Activated naive CD8-positive, alpha-beta T cell treated with anti-CD3 and anti-CD28 coated beads, Interleukin-2, amount 50 U/mL, for 16 hours (primary cell): ENCODE results near the gene NAV2.
"Not testable (repeated sequence)": the region's sequence is repeated elsewhere in the genome, so short reads cannot be mapped to it uniquely, and the experiment has no call there.

Experiments
- DNase-seq: peaks from one replicate; pipeline ENCODE4 v3.0.0-alpha.2; 2020; ENCODE audit warnings: low read depth, low spot score

Gene NAV2

DNA sequence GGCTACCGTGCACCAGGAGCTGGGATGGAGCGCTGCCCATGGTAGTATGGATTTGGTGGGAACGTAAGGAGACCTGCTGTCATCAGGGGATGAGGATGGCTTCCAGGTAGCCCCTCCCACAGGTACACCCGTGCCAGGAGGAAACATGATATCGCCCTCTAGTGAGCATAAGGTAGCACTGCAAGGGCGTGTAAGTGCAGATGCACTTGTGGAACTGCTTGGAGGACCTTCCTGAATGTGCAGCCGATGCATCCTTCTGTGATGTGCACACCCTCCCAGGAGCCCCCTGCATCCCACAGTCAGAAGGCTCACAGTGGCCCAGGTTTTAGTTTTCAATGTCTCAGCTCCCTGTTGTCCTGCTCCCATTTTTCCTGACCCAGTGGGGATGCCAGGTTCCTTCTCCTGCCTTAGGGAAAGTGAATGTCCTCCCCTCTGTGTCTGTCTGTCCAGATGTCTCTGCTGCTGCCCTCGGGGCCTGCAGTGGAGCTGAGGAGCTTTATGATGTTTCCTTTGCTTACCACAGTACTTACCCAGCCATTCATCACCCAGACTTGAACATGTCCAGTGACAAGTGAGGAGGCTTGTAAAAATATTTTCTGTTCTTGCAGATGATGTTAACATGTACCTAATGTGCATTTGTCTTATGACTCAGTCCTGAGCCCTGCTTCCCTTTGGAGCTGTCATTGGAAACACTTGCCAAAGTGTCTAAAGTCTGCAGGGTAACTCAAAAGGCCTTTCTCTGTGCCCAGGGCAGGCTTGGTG lies 398.5 kb downstream of the NAV2 start:
- DNase-seq = no peak

DNA sequence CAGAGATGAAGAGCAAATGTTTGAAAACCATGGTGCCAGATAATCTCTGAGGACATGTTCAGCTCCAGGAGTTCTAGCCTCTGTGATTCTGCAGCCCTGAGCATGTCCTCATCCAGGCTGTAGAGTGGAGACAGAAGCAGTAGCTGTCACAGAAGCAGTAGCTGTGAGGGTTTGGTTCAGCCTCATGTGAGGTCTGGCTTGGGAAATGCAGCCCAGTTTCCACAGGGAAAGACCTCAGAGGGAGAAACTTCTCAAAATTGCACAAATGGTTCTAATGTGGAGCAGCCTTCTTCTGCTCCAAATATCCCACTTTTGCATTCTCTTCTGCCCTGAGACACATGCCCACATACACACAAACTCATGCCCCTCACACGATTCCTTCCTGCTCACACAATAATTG lies 399.2 kb downstream of the NAV2 start:
- no peak for DNase-seq

DNA sequence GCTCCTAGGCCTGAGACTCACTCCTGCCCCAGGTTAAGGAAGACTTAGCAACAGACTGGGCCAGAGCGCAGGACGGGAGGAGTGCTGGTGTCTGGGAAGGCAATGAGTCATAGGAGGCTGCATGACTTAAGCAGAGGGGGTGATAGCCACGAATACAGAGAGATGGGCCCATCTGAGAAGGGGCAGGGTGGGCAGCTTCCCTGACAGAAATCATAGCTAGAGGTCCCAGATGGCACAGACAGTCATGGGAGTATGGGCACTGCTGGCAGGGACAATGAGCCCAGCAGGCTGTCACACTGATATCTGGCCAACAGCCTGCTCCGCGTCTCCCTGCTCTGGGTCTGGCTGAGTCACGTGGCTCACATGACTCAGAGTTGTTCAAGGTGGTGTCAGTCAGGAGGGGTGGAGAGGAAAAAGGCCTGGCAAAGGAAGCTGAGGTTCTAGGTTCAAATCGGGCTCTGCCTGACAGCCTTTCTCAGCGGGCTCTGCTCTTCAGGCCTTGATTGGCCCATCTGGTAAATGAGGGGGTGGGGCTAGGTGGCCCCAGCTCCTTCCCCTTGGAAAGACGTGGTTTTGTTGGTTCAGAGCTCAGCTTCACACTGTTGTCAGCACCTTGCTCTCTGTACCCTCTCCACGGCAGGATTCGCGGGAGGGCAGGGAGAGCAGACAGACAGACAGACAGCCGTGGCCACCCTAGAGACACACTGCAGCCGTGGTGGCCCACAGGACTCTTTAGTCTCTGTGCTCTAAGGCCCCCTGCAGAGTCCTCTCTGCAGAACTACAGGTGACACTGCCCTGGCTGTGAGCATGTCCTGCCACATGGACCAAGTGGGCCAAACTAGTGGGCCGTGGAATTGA lies 399.9 kb downstream of the NAV2 start:
- no peak for DNase-seq

DNA sequence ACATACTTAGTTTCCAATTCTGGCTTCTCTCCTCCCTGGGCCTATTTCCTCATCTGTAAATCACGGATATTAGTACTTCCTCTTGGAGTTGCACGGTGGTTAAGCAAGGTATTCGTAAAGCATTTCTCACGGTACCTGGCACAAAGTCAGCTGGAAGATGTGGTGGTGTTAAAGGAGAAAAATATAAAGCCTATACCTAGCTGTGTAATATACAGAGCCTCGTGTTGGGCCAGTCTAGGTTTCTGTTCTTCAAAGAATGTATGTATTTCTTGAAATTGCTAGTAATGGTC lies 400.5 kb downstream of the NAV2 start:
- no peak for DNase-seq

DNA sequence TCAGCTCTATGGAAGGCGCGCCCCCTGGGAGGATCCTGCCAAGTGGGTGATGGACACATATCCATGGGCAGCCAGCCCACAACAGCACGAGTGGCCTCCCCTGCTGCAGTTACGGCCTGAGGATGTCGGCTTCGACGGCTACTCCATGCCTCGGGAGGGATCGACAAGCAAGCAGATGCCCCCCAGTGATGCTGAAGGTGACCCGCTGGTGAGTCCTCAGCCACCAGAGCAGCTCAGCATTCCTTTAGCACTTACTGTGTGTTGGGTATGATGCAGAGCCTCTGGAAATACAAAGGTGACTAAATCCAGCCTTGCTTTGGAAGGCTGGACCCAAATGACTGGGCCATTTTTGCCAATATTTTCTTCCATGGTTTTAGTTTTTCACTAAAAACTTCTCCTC lies 402.0 kb downstream of the NAV2 start:
- DNase-seq = no peak

DNA sequence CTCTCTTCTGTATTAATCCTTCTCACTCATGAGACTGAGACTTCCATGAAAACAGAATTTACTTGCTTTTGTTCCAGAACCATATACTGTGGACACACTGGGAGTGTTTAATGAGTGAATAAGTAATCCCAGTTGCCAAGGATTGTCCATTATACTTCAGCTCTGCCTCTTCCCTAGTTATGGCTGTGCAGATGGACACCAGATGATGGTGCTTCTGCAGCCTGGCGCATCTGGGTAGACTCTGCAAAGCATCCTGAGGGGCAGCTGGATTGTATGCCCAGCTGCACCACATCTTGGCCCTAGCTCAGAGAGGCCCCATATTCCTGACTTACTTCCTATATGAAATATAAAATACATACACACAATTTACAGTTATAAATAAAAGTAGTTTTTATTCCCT lies 404.2 kb downstream of the NAV2 start:
- DNase-seq = no peak

DNA sequence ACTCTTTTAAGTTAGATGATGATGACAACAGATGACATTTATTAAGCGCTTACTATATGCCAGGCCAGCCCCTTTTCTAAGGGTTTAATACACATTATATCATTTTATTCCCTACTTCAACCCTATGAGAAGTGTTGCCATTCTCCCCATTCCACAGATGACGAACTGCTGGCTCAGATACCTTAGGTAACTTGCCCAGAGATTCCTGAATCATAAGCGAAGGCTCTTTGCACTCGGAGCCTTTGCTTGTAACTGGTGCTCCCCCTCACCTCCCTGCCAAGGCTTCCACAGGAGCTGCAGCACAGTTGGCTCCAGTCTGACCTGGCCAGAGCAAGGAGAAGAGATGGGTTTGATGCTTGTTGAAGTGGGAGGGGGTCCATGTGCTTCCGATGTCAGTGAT lies 404.7 kb downstream of the NAV2 start:
- no peak for DNase-seq

DNA sequence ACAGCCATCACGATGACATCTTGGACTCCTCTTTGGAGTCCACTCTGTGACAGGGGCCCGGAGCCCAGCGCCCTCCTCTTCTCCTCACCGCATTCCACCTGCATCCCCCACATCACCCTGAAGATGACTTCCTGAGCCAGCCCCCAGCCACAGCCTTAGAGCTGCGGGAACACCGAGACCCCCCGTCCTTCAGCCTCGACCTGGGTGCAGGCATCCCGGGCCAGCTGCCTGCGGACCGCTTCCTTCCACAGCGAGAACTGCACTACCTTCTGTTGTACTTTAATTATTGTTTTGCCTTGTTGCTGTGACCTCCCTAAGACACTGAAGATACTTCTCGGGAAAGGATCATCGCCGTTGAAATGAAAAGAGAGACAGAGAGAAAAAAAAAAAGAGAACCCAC lies 405.6 kb downstream of the NAV2 start:
- no peak for DNase-seq

DNA sequence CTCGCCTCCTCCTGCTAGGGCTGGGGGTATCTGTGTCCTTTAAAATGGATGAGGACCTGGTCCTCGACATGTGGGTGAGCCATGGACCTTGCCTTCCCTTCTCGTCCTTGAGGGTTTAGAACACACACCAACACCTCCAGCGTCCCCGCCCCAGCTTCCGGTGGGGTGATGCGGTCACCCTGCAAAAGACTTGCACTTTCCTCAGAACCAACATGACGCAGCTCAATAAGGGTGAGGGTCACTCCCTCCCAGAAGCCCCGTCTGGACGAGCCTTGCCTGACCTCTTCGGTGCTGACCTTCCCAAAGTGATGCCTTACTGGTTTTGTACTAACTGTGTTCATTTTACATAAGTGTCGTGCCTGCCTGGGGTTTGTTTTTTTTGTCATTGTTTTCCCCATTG lies 406.7 kb downstream of the NAV2 start:
- DNase-seq = no peak

DNA sequence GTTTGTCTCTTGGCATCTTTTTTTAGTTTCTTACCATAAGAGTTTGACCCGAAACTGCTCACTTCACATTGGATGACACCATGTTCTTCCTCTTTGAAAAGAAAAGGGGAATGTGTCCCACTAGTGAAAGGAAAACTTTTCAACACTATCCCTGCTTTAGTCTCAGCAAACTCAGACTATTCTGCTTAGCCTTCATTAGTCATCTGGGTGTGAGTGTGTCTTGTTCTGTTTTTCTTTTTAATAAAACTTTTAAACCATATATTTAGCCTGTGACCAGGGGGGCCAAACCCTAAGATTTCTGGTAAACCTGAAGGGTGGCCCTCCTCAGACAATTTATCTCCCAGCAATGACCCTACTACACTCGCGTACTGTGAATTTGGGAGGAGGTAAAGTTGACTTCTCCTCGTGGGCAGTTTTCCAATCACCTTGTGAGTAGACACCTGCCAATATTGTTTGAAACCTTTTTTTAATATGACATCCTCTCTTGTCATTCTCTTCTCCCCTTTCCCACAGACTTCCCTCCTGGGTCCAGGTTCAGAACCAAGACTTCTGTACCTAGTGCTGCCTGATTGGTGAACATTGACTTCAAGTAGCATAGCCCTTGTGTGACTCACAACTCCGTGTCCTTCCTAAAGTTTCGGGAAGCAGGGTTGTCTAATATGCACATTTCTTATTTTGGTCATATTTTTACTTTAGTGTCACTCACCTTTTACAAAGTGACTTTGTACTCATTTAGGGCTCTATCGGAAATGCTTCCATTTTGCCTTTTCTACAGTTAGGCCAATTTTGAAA lies 407.7 kb downstream of the NAV2 start:
- no peak for DNase-seq

DNA sequence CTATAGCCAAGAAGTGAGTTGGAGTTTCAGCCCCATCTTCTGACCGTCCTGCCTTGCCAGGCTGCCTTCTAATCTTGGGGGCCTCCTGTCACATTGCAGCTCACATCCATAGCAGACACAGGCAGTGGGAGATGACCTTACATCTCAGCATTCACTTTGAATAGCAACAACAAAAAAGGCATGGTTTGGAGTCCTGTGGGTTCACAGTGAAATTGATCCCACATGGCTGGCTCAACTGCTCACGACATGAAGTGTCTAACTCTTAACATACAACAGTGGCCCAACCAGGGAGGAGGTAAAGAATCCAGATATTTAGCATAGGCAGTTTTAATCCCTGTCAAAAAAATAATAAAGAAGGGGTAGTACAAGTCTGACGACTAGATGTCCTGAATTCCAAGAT lies 409.5 kb downstream of the NAV2 start:
- DNase-seq = no peak

DNA sequence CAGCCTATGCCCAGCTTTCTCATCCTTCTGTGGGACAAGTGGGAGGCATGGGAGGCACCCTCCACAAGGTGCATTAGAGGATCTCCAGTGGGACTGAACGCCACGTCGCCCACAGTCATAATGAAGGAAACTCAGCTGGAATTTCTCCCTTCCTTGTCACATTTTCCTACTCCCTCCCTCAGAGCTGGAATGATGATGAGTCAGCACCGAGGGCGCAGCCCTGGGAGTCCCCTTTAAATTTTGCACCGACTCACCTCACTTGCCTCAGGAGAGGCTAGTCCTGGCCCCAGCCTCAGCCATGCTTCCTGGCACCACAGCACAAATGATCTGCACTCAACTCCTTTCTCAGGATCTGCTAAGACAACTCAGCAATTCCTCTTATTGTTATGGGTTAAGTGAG lies 413.3 kb downstream of the NAV2 start:
- DNase-seq = no peak

DNA sequence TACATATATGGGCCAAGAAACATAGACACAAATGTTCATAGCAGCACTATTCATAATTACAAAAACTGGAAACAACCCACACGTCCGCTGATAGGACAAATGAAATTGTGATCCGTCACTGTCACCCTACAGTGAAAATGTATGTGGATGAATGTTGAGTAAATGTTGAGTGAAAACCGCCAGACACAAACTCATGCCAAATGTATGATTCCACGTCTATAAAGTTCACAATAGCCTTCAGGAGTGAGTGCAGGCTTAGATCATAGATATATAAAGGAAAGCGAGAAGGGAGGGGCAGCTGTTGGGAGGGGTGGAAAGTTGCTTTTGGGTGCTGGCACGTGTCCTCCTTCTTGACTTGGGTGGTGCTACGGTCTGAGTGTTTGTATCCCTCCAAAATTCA lies 414.1 kb downstream of the NAV2 start:
- no peak for DNase-seq

DNA sequence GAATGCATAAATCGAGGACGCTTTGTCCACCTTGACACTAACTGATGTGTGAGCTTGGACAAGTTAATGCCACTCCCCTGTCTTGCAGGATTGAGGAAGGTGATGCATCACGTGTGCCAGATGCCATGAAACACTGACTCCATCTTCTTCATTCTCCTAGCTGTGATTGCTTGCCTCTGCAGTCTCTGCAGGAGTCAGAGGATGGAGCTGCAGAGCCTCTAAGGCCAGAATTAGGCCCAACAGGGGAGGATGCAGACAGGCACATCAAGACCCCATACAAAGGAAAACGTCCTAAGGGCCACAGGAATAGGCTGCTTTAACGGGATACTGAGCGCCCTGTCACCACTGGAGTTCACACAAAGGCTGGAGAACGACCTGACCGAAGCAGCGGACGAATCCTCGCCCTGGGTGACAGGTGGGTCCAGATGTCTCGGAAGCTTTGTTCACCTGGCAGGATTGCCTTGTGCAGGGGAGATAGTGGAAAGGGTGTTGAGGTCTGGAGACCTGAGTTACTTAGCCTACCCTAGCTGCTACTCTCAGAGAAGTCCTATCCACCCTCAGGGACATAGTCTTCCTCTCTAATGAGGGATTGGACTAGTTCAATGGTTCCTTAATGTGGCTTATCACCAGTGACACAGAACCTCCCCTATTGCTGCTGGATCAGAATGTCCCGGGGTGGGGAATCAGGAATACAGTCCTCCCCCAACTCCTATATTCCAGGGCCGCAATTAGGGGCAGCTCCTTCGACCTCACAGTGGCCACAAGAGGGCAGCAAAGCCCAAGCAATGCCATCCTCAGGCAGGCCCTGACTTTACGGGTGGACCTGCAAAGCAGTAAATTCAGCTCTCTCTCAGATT lies 415.3 kb downstream of the NAV2 start:
- DNase-seq = peak; percentile 62

DNA sequence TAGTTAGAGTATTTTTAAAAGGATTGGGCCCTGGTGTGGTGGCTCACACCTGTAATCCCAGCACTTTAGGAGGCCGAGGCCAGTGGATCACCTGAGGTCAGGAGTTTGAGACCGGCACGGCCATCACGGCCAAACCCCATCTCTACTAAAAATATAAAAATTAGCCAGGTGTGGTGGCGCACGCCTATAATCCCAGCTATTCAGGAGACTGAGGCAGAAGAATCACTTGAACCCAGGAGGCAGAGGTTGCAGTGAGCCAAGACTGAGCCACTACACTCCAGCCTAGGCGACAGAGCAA lies 415.8 kb downstream of the NAV2 start:
- DNase-seq = not testable (repeated sequence)

DNA sequence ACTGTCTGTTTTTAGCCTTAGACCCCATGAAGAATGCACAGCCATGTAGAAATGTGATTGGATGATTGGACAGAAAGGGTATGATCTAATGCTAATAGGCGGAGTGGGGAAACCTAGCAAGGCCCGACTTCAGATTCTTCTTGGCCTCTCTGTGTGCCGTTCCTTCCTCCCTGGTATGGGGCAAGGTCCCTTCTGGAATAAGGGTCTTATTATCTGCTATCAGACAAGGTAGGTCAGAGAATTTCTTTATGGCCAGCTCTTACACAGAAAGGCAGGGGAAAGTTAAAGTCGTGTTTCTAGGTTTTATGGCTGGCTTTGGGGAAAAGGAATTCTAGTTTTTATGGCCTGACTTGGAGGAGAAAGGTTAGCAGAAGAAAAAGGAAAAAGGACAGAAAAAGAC lies 417.0 kb downstream of the NAV2 start:
- no peak for DNase-seq

DNA sequence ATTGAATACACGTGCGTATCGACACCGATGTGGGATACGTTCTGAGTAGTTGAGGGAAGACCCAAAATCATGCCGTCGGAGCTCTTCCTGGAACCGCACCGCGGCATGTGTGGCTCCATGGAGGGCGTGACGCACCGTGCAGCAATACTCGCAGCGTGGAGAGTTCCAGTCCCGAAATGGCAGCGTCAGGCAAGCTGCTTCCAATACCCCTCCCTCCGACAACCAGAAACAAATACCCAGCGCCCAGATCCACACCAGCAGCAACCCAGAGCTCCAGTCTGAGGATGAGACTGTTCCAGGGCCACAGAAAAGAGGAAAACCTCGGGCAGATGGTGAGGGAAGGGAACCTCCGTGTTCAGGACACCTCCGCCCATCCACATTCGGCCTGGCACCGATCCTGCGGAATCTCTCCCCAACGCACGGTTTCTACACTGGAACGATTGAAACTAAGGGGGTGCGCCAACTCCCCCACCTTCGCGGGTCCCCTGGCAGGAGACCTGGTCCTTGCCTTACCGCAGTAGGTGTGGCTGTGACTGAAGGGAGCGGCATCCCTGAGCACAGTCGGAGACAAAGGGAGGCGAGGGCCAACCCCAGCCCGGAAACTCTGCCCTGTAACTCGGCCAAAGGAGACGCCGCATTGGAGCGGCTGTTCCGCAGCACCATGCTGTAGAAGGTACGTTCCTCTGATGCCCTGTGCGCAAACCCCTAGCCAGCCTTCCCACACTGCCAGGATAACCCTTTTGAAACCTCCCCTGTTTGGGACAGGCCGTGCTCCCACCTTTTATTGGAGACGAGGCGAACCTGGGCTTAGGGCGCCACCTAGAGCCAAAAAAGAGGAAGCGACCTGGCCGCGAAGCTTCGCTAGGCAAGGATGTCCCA lies 419.4 kb downstream of the NAV2 start:
- DNase-seq = no peak

DNA sequence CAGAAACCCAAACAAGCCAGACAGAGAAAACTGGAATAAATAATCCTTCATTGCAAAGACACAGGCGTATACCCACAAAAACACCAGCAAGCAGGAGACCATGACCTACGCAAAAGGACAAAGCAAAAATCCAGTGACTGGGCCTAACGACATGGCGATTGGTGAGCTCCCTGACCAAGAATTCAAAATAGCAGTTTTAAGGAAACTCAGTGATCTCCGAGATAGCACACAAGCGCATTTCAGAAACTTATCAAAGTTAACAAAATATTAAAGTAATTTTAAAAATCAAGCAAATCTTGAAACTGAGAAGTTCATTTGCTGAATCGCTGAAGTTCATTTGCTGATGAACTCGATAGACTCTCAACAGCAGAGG lies 420.0 kb downstream of the NAV2 start:
- DNase-seq = no peak

DNA sequence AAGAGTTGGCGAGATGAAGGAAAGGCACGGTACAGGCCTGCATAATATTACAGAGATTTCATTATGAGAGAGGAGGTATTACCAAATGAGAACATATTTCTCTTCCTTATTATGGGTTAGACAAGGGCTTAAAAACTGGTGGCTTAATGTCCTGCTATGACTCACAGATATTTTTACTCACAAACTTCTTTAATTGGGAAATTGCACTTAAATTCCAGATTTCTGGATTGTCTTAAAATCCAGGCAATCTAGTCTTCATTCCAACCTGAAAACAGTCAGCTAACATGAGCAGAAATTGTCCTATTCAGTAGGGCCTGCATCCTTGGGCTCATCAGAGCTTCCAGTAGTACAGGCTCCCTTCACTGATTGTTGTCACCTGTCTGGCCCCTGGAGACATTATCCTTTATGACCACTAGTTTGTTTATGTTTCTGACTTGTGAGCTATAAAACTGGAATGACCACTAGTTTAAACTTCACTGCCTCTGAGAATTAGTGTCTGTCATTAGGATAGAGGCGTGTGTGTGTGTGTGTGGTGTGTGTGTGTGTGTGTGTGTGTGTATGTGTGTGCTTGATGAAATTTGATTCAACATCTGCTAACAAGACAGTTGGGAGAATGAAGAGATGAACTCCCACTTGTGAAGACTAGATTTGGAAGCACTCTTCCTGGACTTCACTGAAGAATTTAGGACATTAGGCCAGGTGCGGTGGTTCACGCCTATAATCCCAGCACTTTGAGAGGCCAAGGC lies 422.5 kb downstream of the NAV2 start:
- DNase-seq = no peak

DNA sequence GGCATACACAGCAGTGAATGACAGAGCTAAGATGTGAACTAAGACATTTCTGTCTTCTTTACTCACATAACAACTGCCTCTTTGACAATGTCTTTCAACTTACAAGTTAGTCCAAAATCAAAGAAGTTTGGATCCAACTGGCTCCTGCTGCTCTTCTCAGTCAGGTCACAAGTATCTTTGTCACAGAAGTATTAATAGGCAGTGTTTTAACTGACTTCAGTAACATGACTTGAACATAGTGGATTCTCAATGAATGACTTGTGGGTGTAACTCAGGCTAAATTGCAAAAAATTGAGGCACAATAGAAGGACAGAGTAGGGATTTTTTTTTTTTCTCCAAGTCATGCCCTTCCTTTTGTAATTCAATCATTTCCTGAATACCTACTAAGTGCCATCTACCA lies 425.0 kb downstream of the NAV2 start:
- DNase-seq = no peak
